Stomach smooth muscle (tissue), 2 donors: Measurements from ENCODE around the gene KCNRG.
"Not testable (repeated sequence)": the region's sequence is repeated elsewhere in the genome, so short reads cannot be mapped to it uniquely, and the experiment has no call there.

Experiments used
- H3K27ac ChIP-seq: one replicate; pipeline ENCODE4 v1.7.0; 2013; ENCODE audit warnings: mild to moderate bottlenecking, low read length, inconsistent platforms
- H3K27me3 ChIP-seq, 2 donors: one replicate each; pipeline ENCODE4 v1.7.0; 2013; ENCODE audit warnings: low read length in 2 of 2; ENCODE audit not compliant: insufficient read depth in 2 of 2, control insufficient read depth in 1 of 2
- H3K36me3 ChIP-seq, 2 donors: one replicate each; pipeline ENCODE4 v1.7.0; 2013; ENCODE audit warnings: low read length in 2 of 2; ENCODE audit not compliant: control insufficient read depth in 2 of 2, insufficient read depth in 2 of 2
- H3K4me1 ChIP-seq: one replicate; pipeline ENCODE4 v1.7.0; 2013; ENCODE audit warnings: low read length; ENCODE audit not compliant: control insufficient read depth, insufficient read depth
- H3K4me3 ChIP-seq, 2 donors: one replicate each; pipeline ENCODE4 v1.7.0; 2013; ENCODE audit warnings: low read length in 2 of 2
- H3K9ac ChIP-seq, 2 donors: one replicate each; pipeline ENCODE4 v1.7.0; 2013; ENCODE audit warnings: low read length in 2 of 2, mild to moderate bottlenecking in 1 of 2
- H3K9me3 ChIP-seq, 2 donors: one replicate each; pipeline ENCODE4 v1.7.0; 2013; ENCODE audit warnings: low read length in 2 of 2; ENCODE audit not compliant: control insufficient read depth in 2 of 2
- donor health status: healthy.
- donor health status: Pancreatic carcinoma.

The KCNRG gene

GRCh38 chr13:50052478-50052877, 37.2 kb downstream of the KCNRG start:
- Histone ChIP-seq H3K9ac (no peak overlapping the region), H3K4me3 (no peak overlapping the region), H3K27me3 (no peaks in the 10 kb centered on the region), H3K4me1 (no peaks in the 10 kb centered on the region), H3K9me3 (no peaks in the 10 kb centered on the region), H3K27ac (no peak overlapping the region), H3K36me3 (no peaks in the 10 kb centered on the region)

- H3K9ac ChIP-seq: no peak overlapping the region
- H3K27me3 ChIP-seq: no peaks in the 10 kb centered on the region
- no peaks in the 10 kb centered on the region for H3K9me3 ChIP-seq
- no peaks in the 10 kb centered on the region for H3K4me1 ChIP-seq
- no peaks in the 10 kb centered on the region for H3K36me3 ChIP-seq
- H3K27ac ChIP-seq: no peak overlapping the region
- no peak overlapping the region for H3K4me3 ChIP-seq
Observed at GRCh38 chr13:50053844-50054243, 38.6 kb downstream of the KCNRG start.

- Histone ChIP-seq H3K9ac (no peak overlapping the region), H3K36me3 (no peaks in the 10 kb centered on the region), H3K27me3 (no peaks in the 10 kb centered on the region), H3K9me3 (no peaks in the 10 kb centered on the region), H3K27ac (no peak overlapping the region), H3K4me1 (no peaks in the 10 kb centered on the region), H3K4me3 (no peak overlapping the region)
Observed at GRCh38 chr13:50055454-50055853, 40.2 kb downstream of the KCNRG start.

DNA sequence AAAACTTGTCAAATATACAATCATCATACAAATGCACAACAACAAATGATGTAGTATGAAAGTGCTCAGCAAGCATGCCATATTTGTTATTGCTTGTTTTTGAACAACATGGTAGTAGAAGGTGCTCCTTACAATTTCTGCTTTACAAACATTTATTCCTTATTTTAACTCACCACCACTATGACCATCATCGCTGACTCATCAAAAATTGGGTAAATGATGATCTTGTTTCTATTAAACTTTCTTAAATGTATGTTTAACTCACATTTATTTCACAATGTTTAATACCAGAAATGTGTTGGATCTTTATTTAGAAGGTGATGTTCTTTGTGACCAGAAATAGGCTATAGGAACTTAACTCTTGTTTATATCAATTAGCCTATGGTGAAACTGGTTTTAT, 45.5 kb downstream of the KCNRG start:
- no peaks in the 10 kb centered on the region for H3K4me1 ChIP-seq
- no peak overlapping the region for H3K4me3 ChIP-seq
- no peak overlapping the region for H3K9ac ChIP-seq
- H3K9me3 ChIP-seq: no peaks in the 10 kb centered on the region
- H3K27ac ChIP-seq: no peak overlapping the region
- H3K27me3 ChIP-seq: no peaks in the 10 kb centered on the region
- H3K36me3 ChIP-seq: no peaks in the 10 kb centered on the region

- not testable (repeated sequence) for H3K27ac ChIP-seq, H3K27me3 ChIP-seq, H3K4me3 ChIP-seq, H3K4me1 ChIP-seq, H3K9me3 ChIP-seq, H3K9ac ChIP-seq, H3K36me3 ChIP-seq
Observed at GRCh38 chr13:50062336-50062735, 47.1 kb downstream of the KCNRG start.

DNA sequence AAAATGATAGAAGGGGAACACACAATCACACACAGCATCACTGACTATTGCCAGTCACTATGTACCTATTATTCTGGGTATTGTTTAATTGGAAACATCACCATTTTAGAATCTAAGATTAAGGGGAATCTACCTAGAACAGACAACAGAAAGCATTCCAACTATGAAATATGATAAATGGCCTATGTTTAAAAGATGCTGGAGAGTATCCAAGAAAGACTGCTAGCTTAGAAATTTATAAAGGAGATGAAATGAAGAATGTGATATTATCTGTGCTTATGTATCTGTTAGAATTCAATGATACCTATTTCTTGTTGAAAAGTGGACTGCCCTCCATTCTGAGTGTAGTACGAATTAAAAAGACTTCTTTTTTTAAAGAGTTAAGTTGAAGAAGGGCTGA, 50.5 kb downstream of the KCNRG start:
- Histone ChIP-seq H3K4me1 (no peaks in the 10 kb centered on the region), H3K36me3 (peaks cover 0 to 6% of the 10 kb centered on the region in 2 donors), H3K27me3 (no peaks in the 10 kb centered on the region), H3K4me3 (no peak overlapping the region), H3K9me3 (no peaks in the 10 kb centered on the region), H3K9ac (no peak overlapping the region), H3K27ac (no peak overlapping the region)

GRCh38 chr13:50068508-50068907, 53.3 kb downstream of the KCNRG start:
- Histone ChIP-seq H3K27ac (no peak overlapping the region), H3K4me1 (no peaks in the 10 kb centered on the region), H3K9me3 (no peaks in the 10 kb centered on the region), H3K9ac (no peak overlapping the region), H3K4me3 (no peak overlapping the region), H3K36me3 (peaks cover 0 to 6% of the 10 kb centered on the region in 2 donors), H3K27me3 (no peaks in the 10 kb centered on the region)

DNA sequence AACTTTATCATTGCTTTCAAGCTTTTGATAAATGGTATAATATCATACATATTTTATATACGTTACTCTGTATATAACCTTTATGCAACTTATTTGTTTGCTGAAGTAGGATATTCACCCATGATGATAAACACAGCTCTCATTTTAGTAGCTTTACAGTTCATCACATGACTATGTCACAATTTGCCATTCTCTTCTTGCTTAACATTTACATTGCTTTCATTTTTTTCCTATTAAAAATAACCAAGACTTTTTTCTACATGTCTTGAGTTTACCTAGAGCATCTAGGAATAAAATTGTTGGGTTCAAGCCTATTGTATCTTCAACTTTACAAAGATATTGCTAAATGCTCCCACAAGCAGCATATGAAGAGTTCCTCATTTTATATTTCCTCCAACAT, 54.0 kb downstream of the KCNRG start:
- H3K27ac ChIP-seq: no peak overlapping the region
- no peak overlapping the region for H3K4me3 ChIP-seq
- no peaks in the 10 kb centered on the region for H3K27me3 ChIP-seq

DNA sequence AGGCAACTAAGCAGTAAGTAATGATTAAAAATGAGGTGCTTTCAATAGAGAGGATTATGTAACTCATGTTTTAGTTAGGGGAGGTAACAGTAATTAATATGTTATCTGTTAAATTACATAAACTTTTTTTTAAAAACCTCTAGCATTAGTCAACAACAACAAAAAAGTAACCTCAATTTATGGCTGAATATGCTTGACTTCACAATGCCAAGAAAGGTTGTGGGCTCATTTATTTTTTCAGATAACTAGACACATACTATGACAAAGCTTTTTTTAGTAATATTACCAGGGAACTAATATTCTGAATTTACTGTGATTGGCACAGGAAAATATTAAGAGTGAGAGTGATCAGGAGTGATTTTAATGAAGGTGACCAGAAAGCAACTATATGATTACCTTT, 54.9 kb downstream of the KCNRG start:
- Histone ChIP-seq H3K4me1 (no peaks in the 10 kb centered on the region), H3K9me3 (no peaks in the 10 kb centered on the region), H3K4me3 (no peak overlapping the region), H3K27me3 (no peaks in the 10 kb centered on the region), H3K36me3 (peaks cover 0 to 6% of the 10 kb centered on the region in 2 donors), H3K27ac (no peak overlapping the region), H3K9ac (no peak overlapping the region)

More for the DNA sequence above, 54.0 kb downstream of the KCNRG start:
- H3K36me3 ChIP-seq: peaks cover 0 to 6% of the 10 kb centered on the region in 2 donors
- H3K9me3 ChIP-seq: no peaks in the 10 kb centered on the region
- H3K4me1 ChIP-seq: no peaks in the 10 kb centered on the region
- H3K9ac ChIP-seq: no peak overlapping the region
